Dermis blood vessel endothelial cell (primary cell): ENCODE data around the gene ARHGAP28. TPM values are rescaled to one million over a fixed set of nuclear protein-coding genes. Genes with fewer than 3 reads are reported as not detected.

Source experiments
- DNase-seq: peaks from one replicate; pipeline ENCODE4 v3.0.0; 2010
- total RNA-seq: library from RNA; depleted of rRNA; stranded (reverse); fragments of >200 nt; gene quantifications from 2 replicates; pipeline ENCODE4 v1.2.3, GENCODE V29; 2014

ARHGAP28 gene, protein sequence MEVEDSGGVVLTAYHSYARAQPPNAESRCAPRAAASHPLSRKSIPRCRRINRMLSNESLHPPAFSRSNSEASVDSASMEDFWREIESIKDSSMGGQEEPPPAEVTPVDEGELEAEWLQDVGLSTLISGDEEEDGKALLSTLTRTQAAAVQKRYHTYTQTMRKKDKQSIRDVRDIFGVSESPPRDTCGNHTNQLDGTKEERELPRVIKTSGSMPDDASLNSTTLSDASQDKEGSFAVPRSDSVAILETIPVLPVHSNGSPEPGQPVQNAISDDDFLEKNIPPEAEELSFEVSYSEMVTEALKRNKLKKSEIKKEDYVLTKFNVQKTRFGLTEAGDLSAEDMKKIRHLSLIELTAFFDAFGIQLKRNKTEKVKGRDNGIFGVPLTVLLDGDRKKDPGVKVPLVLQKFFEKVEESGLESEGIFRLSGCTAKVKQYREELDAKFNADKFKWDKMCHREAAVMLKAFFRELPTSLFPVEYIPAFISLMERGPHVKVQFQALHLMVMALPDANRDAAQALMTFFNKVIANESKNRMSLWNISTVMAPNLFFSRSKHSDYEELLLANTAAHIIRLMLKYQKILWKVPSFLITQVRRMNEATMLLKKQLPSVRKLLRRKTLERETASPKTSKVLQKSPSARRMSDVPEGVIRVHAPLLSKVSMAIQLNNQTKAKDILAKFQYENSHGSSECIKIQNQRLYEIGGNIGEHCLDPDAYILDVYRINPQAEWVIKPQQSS
- 4.3 and 7.9 TPM in 2 replicates for total RNA-seq

DNA sequence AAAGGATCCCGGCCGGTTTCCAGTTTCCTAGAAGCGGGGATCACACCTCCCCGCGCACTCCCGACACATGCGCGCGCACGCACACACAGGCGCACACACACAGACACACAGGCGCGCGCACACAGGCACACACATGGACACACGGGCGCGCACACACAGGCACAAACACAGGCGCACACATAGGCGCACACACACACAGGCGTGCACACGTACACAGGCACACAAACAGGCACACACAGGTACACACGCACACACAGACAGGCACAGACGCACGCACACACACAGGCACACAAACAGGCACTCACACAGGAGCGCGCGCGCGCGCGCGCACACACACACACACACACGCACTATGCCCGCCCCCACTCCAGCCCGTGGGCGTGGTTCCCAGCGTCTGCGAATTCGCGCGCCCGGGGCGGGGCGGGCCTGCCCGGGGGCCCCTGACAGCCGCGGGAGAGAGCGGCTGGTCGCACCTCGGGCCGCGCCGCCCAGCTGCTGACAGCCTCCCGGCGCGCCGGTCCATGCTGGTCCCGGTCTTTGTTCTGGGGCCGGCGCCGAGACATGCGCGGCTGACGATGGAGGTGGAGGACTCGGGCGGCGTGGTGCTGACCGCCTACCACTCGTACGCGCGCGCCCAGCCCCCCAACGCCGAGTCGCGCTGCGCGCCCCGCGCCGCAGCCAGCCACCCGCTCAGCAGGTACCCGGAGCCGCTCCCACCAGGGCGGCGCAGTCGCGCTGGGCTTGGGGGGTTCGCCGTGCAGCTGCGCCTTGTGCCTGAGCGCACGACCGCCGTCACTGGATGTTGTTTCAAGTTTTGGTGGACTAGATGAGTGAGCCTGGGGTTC is at the start of gene ARHGAP28:
Gene ARHGAP28 (plus strand): TSS at position 470 of the 845 bp plus-strand sequence. CDS start 106 bp downstream, at position 576.
- peak; percentile 84 for DNase-seq

DNA sequence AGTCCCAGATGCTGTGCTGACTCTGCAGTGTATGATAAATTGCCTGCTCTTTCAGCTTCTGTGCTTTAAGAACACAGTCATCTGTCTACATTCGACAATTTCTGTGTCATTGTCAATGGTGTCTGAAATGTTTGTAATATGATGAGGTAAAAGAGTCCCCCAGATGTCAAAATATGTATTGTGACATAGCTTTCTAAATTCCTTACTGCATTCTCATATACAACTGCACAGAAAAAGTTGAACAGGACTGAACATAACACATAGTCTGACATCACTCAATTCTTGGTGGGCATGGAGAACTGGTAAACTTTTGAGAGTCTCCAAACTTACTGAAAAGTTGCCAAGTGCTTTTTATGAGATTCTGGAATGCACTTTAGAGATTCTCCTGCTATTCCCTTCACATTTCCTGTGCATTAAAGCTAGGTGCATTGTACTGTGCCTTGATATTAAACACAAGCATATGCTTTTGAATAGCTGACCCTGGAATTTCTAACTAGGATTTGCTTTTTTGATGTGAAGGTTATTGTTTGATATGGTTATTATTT is 48.1 kb upstream of the ARHGAP28 start:
- DNase-seq: no peak

DNA sequence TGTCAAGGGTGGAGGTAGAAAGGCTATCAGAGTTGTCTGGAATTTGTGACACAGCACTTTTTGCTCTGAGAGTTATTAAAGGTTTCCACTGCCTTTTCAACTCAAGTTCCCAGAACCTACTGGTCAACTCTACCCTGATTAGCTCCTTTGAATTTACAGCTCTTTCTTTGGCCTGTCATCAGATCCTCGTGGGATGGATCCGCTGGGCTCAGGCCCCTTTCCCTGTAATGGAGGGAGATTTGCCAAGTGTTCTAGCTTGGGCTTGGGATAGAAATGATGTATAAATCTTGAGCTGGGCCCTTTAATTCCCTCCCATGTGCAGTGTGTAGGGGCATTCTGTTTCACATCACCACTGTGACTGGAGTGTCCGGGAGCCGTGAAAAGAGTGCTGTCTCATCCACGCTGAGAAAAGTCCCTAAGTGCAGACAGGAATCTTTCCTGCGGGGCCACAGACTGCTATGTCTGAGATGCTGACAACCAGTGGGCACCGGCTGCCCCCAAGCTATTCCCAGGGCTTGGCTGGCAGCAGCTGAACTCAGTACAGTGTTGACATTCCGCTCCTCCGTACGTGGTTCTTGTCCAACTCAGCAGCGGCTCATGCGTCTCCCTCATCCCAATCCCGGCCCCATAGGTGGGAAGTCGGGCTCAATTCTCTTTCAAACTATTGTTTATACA is 46.9 kb upstream of the ARHGAP28 start:
- no peak for DNase-seq

DNA sequence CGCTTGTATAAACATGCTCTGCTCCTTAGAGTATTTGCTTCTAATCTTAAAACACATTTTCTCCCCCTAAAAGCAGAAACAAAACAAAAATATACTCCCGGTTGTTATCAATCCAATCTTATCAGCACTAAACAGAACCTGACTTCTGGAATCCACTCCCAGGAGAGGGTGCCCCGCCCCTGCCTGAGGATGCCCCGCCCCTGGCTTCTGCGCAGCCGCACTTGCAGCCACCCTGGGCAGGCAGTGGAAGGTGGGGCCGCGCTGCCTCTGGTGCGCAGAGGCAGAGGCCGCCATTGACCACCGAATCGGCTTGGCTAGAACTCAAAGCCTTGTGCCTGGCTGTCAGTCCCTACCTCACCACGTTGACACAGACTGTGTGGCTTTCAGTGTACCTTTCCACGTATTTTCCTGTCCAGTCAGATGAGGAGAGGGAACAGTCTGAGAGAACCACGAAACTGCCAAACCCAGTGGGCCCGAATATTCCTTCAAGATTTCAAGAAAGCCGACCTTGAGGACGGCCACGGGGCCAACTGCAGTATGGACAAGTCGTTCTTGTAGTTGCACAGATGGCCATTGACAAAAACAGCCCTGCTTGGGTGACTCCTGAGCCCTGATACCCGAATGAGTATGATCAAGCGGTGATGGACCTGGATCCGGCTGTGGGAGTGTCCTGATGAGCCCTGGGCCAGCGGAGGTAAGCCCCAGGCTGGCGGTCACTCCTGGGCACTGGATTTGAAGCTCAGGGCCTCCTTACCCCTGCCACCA is 46.2 kb upstream of the ARHGAP28 start:
- DNase-seq: no peak

DNA sequence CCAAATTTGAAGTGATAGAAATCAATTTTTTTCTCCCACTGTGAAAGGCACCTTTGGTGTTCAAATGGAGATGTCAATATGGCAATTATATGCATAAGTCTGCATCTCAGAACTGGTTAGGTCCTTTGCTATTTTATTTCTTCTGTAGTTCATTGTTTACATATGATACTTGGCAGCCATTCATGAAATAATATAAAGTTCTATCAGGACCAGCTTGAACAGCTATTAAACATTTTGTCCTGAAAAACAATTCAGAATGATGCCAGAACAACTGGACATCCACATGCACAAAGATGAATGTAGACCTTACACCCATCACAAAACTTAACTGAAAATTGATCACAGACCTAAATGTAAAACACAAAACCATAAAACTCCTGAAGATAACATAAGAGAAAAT is 41.8 kb upstream of the ARHGAP28 start:
- DNase-seq: no peak

DNA sequence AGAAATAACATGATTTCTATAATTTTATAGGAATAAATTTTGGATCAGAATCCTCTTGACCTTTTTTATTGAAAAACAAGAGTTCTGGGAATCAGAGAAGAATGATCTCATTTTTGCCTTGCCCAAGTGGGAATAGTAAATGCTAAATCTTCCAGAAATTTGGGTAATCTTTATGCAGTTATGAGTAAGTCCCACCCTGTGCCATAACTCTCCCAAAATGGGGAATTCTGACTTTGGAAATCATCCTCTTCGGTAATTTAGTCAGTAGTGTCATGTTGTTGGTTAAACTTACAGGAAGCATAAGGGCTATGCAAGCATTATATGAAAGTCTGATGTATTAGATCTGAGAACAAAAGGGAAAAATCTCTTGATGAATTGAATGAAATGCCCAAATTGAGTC is 20.6 kb upstream of the ARHGAP28 start:
- DNase-seq: no peak

DNA sequence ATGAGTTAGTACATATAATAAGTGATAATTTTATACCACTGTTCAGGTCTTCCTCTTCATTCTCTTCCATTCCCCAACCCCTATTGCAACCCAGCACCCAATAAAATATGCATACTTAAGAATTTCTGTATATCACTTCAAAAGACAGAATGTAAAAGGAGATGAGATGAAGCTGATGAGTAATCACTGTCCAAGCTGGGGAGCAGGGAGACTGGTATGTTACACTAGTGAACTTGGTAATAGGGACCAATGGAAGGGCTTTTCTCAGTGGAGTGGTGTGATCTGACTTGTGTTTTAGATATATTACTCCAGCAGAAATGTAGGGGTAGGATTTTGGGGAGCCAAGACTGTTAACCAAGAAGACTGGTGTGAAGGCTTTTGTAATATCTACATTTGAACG is 18.0 kb upstream of the ARHGAP28 start:
- no peak for DNase-seq

DNA sequence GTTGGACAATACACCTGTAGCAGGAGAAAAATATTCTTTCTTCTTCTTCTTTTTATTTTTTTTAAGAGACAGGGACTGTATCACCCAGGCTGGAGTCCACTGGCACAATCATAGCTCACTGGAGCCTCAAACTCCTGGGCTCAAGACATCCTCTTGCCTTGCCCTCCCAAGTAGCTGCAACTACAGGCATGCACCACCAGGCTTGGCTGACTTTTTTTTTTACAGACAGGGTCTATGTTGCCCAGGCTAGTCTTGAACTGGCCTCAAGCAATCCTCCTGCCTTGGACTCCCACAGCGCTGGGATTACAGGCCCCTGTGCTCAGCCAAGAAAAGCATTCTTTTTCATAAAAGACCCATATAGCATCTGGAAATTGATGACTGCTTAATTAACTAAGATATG is 17.1 kb upstream of the ARHGAP28 start:
- no peak for DNase-seq

DNA sequence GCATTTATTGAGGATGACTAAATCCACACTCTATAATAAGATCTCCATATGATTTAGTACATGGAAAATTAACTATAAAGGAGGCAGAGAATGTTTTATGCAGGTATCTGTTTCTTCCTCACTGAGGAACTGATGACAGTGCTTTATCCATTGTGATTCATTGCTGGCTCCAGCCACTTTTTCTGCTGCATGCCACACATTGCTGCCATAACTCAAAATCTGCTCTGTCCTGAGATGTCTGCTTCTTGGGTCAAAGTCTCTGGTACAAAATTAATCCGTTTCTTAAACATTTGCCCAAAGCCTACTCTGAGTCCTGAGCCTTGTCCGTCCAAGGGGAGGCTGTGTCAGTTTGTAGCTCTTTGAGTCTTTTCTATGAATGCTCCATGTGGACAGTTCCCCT is 15.5 kb upstream of the ARHGAP28 start:
- no peak for DNase-seq

DNA sequence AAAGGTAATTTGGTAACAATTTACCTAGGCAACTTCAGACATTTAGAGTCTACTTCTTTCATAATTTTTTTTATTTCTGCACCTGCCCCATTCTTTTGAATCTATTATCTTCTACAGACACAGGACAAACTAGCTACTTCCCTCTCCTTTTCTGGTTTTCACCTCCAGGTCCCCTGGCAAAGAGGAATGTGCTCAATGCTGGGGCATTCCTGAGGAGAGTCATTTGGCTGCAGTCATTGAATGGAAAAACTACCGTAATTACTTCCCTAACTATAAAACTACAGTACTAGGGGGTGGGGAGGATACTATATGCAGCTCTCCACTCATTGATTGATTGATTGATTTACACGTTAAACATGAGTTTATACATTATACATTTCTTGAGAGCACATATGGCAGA is 11.2 kb upstream of the ARHGAP28 start:
- no peak for DNase-seq

DNA sequence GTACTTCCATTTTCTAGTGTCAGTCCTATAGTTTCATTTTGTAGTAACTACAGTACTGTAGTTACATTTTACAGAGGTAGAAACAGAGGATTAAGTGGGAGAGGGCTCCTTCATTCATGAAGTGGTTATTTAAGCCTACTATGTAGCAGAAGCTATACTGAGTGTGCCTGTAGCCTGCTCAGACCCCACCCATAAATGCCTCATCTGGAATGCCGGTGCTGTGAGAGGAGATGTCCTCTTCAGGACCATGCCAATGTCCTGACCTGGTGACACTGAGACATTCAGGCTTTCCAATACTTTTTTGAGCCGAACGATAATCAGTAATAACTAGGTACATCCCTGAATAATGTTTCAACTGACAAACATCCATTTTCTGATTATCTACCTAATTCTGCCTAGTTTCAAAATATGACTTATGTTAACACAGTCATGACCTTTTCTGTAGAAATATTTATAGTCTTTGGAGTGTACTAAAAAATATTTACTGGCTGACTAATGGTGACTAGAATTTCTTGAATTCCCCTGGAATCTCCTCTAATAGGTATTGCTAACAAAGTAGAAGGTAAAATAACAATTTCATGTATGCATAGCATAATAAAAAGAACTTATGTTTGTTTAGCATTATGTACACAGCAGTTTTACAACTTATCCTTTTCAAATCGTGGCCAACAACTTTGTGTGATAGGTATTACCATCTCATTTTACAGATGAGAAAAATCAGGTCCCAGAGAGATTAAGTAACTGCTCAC is 10.2 kb upstream of the ARHGAP28 start:
- no peak for DNase-seq

DNA sequence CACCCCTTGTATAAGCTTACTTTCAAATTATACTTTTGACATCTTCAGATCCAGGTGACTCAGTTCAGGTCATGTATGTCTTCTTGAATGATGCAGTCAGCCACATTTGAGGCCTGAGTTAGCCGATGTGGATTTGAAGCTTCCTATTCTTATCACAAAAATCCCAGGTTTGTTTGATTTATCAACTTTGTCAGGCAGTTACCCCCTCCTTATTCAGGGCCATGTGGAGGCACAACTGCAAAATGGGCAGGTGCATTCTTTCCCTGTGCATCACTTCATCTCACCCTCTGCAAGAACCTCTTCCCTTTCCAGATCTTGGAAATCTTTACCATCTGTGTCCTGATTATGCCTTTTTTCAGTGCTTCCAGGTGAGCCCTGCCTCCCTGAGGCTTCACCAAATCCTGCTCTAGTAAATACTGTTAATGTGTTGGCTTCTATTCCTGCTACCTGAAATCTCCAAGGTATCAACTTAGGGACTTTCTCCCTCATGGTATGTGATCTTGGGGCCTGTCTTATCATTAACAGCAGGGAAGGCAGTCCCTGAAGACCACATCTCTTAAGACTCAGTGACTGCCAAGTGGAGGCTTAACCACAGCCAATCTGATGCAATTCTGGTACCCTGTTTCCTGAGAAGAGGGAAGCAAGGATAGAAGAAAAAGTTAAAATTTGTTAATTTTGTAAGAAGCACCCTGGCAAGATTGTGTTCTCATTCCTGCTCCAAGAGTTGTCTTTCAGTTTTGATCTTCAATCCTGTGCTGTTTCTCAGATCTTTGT is 9.4 kb upstream of the ARHGAP28 start:
- DNase-seq: no peak

DNA sequence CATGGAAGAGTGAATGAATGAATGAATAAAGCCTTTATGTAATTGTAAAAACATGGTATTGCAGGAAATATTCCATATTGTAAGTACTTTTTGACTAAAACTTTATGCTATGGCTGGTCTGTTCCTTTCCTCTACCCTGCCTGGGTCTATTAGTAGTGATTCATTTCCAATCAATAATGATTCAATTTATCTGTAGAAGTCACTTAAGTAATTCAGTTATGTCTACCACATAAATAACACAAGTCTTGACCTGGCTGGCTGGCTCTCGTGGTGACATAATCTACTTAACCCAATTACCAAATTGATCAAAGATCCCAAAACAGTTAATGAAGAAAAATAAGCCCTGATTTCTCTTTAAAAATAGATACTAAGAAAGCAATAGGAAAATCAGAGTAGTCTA is 7.8 kb upstream of the ARHGAP28 start:
- no peak for DNase-seq

DNA sequence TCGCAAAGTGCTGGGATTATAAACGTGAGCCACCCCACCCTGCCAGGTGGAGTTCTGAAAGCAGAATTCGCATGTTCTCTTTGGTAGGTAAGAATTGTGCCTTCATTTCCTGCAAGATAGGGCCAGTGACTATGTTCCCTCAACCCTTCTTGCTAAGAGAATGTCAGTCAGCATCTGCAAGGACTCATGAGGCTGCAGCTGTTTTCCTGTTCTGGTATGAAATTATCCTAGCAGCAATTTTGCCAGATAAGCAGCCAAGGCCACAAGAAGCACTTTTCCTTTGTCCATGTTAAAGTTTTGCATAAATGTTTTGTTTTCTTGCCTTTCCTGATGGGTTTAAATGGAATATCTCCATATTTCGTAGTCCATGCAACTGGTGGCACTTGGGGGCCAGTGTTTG is 6.8 kb upstream of the ARHGAP28 start:
- DNase-seq: no peak

DNA sequence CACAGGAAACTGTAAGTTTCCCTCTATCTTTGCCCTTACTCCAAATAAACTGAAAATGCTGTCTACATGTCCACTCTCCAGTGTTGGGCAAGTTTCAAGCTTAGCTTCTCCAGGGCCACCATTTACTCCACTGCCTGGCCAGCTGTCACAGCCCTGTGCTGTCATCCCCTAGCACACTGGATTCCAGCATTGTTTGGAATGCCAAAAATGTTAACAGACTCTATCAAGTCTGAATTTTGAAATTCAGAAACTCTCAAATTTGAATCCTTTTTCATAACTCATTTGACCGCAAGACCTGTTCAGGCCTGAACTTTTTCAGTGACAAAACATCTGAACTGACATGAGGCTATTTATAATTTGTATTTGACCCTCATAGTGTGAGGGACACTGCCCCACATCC is 5.2 kb upstream of the ARHGAP28 start:
- DNase-seq: no peak

DNA sequence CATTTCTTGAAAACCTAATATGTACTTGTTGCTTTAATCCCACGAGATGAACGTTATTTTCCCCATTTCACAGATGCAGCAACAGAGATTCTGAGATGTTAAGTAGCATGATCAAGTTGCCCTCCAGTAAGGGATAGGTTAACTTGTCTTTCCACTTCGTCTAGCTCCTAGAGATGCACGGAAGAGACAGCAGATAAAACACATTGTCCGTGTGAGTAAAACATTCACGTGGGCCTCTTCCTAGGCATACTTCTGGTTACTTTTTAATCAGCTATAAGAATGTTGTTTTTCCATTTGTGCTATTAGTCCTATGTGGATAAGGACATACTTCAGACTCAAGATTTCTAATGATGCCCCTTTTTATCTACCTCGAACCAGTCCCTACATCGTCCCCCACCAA is 1.2 kb upstream of the ARHGAP28 start:
- no peak for DNase-seq

DNA sequence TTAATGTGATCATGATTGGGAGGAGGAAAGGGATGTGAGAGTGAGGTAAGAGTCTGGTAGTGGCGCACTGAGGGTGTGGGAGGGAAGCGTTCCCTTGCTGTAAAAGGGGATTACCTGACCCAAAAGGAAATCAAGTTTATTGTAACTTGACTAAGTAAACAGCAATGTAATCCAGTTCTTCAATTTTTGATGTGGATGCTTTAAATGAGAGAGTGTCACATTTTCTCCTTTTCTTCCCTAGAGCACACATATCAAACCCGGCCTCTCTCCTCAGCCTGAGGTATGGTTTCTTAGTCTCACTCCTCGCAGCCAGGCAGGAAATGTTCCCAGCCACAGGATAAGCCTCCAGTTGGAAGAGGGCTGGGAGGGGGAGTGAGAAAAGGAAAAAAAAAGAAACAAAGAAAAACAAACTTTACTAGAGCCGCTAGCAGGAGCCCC is 688 bp upstream of the ARHGAP28 start:
- DNase-seq: peak; percentile 26

DNA sequence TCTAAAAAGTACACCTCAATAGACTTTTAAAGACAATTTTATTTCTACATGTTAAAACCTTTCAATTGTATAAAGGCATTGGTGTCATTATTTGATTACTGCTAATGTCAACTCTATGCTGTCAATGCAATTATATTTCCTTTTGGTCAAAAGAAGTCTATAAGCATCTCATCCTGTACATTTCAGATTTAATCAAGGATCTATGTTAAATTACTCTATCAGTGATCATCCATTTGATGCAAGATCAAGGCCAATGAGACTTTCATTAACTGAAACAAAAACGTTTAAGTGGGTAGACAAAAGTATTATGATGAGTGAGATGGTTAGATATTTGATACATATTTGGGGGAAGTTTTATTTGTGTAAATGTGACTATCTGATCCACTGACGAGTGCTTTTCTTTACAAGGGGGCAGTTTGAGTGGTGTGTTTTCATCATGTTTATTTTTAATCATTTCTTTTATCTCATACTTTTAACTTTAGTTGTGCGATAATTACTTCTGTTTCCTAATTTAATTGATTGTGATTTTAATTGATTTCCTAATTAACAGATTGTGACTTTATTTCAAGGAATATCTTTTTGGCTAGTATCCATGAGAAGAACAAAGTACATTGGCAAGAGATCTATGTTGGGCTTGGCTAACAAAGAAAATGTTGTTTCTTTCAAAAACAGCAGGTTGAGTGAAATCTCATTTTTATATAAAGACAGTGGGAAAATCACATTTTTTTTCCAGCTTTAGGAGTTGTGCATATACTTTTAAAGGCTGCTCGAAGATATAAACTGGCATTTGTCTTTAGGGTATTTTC is 1.1 kb downstream of the ARHGAP28 start:
- DNase-seq: no peak

DNA sequence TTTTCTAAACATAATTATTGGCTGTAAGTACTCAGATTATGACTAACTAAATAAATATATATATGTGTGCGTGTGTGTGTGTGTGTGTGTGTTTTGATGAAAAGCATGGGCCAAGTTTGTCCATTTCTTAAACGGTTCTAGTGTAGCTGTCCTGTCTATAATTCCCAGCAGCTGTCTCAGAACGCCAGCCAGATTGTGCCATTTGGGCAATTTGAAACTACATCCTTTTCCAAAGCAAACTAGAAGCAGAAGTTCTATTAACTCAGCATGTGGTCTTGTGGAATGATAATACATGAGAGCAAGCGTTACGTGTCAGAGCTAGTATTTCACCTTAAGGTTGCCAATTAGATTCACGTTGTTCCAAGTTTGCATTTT is 1.7 kb downstream of the ARHGAP28 start:
- DNase-seq: peak; percentile 4
